Measurements from ENCODE around the gene CLEC18B.
A peak's percentile ranks its signal among the peaks of the same experiment; 100 is the strongest.
"Not testable (repeated sequence)": the region's sequence is repeated elsewhere in the genome, so short reads cannot be mapped to it uniquely, and the experiment has no call there.

The CLEC18B gene

DNA sequence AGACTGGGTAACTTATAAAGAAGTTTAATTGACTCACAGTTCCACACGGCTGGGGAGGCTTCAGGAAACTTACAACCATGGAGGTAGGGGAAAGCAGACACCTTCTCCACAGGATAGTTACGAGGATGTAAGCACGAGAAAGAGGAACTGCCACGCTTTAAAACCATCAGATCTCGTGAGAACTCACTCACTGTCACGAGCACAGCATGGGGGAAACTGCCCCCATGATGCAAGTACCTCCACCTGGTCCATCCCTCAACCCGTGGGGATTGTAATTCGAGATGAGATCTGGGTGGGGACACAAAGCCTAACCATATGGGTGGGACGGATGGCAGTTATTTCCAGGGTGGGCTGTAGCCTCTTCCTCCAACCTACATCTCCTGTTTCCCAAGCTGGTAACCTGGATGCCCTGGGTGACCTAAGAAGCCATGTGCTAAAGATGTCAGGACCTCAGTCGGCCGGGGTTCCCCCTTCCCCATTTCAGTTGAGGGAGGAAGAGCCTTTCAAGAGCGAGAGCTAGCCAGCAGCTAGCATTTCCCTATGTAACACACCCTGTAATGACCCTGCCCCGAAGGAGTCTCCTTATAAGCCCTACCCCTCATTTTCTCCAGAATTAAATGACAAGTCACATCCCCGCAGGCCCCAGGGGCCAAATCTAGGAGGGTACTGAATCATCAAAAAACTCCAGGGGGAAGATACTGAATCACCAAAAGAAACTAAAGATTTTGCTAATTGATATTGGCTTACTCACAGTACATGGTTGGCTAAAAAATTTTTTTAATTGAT is 16.9 kb downstream of the CLEC18B start:
- not testable (repeated sequence) for DNase-seq

DNA sequence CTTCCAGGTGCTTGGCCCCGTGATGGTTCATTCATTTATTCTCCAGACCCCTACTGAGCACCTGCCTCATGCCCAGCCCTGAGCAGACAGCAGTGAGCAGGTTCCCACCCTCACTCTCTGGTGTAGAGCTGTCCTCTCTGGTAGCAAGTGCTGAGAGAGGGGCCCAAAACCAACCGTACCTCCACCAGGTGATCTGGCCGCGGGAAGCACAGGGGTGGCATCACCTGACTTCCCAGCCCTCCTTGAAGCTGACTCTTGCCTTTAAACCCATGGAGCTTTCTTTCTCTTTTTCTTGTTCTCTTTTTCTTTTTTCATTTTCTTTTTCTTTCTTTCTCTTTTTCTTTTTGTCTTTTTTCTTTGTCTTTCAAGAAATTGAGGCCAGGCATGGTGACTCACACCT is 21.0 kb downstream of the CLEC18B start:
- not testable (repeated sequence) for DNase-seq

DNA sequence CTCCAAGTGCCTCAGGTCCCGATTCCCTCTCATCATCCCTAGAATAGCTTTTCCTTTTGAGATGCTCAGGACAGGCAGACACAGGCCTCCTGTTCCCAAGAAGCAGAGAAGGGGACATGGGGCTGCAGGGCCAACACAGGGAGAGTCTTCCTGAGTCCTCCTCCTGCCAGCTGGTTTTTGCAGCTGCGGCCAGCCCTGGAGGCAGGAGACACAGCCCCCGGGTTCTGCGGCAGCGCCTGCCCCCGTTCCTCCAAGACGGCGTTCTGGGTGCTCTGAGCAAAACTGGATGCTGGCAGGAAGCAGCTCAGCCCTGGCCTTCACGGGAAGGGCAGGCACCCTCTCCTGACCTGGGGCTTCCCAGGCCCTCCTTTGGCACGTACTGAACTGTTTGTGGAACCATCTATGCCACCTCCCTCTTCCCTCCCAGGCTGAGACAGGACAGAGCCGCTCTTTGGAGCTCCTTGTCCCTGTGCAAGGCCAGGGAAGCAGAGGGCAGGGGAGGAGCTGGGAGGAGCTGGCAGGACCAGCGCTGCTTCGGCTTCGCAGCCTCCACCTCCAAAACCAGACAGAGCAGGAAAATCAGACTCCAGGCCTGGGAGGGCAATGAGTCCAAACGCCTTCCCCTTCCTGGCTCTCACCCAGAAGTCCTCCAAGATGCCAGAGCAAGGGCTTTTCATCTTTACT is 22.9 kb downstream of the CLEC18B start:
- DNase-seq = not testable (repeated sequence)

DNA sequence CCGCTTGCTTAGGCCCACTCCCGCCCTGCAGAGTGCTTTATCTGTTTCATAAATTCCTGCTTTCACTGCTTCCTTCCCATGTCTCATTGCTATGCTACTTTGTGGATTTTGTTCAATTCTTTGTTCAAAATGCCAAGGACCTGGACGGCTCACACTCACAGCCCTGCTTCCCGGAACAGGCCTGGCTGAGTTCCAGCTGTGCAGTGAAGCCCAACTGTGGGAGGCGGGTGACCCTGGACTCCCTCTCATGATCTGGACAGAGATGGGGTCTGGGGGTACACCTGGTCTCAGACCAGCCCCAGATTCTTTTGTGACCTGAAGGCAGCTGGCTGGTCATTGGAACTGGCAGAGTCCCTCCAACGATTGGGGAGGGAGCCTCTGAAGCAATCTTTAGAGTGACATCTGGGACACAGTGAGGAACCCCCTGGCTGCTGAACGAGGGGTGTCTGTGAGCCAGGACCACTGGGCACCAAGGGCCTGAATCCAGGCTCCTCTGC is 24.7 kb downstream of the CLEC18B start:
- not testable (repeated sequence) for DNase-seq

DNA sequence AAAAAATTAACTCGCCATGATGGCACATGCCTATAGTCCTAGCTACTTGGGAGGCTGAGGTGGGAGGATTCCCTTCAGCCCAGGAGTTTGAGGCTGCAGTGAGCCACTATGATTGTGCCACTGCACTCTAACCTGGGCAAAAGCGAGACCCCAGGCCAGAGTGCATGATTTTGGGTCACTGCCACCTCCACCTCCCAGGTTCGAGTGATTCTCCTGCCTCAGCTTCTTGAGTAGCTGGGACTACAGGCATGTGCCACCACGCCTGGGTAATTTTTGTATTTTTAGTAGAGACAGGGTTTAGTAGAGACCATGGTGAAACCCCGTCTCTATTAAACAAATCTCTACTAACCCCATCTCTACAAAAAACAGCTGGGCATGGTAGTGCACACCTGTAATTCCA is 26.7 kb downstream of the CLEC18B start:
- not testable (repeated sequence) for DNase-seq

DNA sequence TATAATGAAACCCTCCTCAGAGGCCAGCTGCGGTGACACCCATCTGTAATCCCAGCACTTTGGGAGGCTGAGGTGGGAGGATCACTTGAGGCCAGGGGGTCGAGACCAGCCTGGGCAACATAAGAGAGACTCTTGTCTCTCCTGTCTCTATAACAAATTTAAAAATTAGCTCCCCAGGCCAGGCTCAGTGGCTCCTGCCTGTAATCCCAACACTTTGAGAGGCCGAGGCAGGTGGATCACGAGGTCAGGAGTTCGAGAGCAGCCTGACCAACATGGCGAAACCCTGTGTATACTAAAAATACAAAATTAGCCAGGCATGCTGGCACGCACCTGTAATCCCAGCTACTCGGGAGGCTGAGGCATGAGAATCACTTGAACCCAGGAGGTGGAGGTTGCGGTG is 27.1 kb downstream of the CLEC18B start:
- not testable (repeated sequence) for DNase-seq

DNA sequence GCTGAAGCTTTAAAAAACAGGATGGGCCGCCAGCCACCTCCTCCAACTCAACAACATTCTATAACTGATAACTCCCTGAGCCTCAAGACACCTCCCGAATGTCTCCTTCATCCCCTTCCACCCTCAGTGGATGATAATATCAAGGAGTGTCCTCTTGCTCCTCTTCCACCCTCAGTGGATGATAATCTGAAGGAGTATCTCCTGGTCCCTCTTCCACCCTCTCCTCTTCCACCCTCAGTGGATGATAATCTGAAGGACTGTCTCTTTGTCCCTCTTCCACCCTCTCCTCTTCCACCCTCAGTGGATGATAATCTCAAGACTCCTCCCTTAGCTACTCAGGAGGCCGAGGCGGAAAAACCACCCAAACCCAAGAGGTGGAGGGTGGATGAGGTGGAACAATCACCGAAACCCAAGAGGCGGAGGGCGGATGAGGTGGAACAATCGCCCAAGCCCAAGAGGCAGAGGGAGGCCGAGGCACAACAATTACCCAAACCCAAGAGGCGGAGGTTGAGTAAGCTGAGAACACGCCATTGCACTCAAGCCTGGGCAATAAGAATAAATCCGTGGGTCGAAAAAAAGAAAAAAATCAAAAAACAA is 29.7 kb downstream of the CLEC18B start:
- DNase-seq = not testable (repeated sequence)

DNA sequence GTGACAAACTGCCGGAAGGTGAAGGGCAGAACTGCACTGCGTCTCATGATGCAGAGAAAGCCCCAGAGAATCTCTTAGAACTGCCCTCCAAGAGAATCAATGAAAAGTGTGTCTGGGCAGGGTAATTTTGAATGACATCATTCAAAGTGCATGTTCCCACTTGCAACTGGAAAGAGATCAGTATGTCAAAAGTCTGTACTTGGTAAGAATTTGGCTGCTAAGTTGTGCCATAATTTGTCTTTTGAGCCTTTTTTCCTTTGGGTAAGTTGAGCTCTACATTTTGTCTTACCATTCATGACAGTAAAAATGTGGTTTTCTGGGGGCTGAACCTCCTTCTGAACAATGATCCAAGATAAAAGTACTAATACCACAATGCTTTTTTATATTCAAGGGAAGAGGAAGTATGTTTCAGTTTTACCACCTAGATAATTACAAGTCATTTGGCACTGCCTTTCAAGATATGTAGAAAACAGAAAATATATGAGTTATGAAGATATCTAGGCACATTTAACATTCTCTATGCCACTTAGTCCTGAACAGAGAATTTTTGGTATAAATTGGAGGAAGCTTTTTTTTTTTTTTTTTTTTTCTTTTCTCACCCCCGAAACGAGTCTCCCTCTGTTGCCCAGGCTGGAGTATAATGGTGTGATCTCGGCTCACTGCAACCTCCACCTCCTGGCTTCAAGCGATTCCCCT is 38.8 kb downstream of the CLEC18B start:
- peak; percentile 1 for DNase-seq

DNA sequence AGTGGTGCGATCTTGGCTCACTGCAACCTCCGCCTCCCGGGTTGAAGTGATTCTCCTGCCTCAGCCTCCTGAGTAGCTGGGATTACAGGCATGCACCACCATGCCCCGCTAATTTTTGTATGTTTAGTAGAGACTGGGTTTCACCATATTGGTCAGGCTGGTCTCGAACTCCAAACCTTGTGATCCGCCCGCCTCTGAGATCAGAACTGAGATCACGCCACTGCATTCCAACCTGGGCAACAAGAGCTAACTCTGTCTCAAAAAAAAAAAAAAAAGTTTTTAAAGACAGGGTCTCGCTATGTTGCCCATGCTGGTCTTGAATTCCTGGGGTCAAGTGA is 47.5 kb downstream of the CLEC18B start:
- not testable (repeated sequence) for DNase-seq

DNA sequence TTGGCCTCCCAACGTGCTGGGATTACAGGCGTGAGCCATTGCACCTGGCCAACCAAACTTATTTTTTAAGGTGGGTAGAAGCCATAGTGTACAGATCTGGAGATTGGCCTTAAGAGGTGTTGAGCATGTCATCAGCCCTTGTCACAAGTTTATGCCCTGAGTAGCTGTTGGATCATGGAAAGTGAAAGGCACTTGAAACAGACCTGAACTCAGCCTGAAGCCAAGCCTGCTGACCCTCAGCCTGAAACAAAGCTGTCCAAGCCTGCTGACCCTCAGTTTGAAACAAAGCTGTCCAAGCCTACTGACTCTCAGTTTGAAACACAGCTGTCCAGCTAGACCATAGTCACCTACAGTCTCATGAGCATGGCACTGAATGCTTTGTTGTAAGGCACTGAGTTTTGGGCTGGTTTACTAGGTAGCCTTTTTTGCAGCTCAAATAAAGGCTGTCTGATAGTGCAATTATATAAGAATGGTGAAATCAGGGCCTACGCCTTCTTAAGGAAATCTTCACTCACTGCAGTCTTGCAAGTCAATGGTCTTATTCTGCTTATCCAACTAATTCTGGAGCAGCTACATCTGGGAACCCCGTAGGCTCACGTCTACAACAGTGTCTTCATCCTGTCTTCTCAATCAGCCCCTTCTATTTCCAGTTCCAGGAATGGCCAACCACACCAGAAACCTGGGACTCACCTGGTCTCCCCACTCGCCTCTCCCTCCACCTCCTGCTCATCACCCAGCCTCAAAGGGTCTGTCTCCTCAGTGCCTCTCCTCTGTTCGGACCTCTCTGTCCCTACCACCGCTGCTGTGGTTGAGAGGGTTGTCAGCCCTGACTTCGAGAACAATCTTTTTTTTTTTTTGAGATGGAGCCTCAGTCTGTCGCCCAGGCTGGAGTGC is 48.1 kb downstream of the CLEC18B start:
- DNase-seq = peak; percentile 1

DNA sequence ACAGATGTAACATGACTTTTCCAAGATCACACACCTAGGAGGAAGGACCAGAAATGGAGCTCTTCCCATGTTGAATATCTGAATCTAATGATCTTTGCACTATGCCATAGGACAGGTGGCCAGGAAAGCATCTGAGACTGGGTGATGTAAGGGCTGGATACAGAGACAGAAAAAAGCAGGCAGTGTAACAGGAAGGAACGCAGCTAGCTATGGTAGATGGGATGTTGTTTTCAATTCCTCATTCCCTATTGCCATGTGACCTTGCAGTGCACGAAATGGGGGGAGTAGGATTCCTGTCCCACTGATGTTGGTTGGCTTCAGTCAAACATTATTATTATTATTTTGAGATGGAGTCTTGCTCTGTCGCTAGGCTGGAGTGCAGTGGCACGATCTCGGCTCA is 48.9 kb downstream of the CLEC18B start:
- DNase-seq = peak; percentile 19

DNA sequence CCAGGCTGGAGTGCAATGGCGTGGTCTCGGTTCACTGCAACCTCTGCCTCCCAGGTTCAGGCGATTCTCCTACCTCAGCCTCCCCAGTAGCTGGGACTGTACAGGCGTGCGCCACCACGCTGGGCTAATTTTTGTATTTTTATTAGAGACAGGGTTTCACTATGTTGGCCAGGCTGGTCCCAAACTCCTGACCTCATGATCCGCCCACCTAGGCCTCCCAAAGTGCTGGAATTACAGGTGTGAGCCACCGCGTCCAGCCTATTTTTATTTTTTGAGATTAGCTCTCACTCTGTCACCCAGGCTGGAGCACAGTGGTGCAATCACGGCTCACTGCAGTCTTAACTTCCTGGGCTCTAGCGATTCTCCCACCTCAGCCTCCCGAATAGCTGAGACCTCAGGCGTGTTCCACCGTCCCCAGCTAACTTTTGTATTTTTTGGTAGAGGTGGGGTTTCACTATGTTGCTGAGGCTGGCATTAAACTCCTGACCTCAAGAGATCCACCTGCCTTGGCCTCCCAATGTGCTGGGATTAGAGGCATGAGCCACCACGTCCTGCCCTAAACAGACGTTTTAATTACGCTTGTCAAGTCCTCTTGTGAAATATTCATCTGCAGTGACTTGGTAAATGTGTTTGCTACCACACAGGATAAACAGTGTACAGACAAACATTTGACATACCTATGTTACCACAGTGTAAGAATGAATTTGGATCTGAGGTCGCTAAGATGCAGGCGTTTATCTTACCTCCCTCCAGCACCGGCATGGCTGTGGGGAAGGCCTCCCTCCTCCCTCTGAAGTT is 50.7 kb downstream of the CLEC18B start:
- not testable (repeated sequence) for DNase-seq

DNA sequence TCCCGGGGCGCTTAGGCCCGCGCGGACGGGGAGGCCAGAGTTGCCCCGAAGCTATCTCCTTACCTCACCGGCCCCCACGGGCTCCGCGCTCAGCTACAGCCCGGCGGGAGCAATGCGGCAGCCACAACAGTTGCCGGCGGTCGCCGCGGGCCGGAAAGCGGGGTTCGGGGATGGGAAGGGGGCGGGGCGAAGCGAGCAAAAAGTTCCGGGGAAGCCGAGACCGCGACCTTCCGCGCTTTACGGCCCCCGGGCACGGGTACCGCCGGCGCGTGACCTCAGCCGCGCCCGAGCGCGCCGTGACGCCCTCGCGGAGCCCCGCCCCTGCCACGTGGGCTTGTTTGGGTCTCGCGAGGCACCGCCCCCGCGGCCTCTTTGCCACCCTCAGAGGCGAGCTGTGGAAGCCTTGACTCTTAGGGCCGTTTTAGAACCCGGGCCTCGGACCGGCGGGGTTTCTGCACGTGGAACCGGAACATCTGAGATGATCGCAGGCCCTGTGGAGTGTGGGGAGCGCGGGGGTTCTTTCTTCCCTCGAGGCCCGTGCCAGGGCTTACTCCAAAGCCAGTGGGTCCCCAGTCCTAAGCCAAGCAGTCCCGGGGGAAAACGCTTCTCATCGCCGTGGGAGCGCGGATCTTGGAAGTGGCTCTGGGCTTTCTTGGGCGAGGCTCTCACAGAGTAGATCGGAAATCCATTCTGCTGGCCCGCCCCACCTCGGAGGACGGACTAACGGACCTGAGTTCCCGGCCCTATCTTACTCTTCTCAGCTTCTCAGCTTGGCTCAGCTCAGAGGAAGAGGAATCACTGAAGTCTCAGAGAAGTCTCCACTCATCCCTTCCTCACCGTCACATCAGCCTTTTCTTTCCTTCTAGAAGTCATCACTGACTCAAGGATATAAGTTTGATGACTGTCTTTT is 53.0 kb downstream of the CLEC18B start:
- DNase-seq = peak; percentile 96

DNA sequence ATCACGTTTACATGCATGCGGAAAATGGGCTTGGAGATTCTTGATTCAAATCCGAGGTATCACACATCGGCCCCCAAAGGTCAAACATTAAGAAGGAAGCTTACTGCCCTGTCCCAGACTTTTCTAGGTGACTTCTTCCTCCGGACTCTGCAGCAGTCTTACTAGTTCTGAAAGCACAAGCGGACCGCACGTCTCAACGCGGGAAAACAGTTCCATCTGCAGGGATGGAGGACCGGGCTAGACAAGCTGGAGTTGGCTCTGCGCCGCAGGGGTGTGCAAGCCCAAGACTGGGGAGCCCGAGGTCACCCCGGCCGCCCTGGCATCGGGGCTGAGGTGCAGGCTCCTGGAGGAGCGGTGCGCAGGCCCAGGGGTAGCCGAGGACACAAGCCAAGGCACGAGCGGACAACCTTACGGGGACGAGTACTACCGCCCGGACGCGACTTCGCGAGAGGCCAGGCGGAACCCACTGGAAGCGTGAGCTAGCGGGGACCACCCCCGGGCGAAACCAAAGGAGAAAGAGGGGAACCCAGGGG is 53.7 kb downstream of the CLEC18B start:
- peak; percentile 26 for DNase-seq

DNA sequence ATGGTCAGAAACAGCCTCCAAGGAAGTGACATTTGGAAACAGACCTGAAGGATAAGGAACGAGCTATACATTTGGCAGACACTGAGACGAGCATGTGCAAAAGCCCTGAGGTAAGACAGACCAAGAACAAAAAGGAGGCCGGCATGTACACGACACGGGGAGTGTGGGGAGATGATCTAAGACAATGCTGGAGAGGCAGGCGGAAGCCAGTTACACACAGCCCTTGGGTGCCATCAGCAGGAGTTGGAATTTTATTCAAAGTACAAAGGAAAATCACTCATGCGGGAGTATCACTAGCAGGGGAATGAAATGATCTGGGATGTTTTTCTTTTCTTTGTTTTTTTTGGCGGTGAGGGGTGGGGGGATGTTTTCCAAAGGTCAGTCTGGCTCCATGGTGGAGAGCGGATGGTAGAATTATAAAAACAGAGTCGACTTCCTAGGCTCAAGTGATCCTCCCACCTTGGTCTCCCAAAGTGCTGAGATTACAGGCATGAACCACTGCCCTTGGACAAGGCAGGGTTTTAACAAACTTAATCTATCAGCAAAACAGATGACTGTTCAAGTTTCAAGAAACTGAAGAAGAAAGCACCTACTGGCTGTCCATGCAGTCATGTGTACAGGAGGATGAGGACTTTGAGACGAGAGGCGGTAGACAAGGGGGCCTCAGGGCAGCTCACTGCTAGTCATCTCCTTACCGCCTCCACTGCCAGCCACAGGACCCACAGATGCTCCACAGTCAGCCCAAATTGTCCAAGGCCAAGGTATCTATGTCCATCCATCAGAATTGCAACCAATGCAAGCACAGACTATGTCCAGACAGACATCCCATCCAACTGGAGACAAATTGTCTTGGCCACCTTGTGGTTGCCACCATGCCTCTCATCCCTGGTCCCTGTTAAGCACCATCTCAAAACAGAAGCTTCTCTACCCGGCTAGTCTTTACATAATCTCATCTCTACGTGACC is 59.4 kb downstream of the CLEC18B start:
- DNase-seq = not testable (repeated sequence)

Measured in inflammatory macrophage treated with lipopolysaccharide for 4 hours (primary cell).